ENCODE data around the gene CLCA2. TPM values are rescaled to one million over a fixed set of nuclear protein-coding genes. Genes with fewer than 3 reads are reported as not detected.

The CLCA2 gene
- total RNA-seq, 1 experiment from 2014 or later: not detected

GRCh38 chr1:86436041-86436440 is 12.1 kb downstream of the CLCA2 start:
- Histone ChIP-seq H3K4me2 (ENCODE audit: insufficient read depth, insufficient read length, low read length) (no peak overlapping the region), H2BK12ac (ENCODE audit: insufficient read length, low read depth, low read length) (no peak overlapping the region), H4K8ac (replicated peaks; ENCODE audit: insufficient read length, low read depth, low read length) (no peak overlapping the region), H3K18ac (ENCODE audit: insufficient read length, low read depth, low read length) (no peak overlapping the region), H4K5ac (ENCODE audit: insufficient read length, low read depth, low read length) (no peak overlapping the region), H3K27me3 (ENCODE audit: insufficient read depth, low read length) (no peaks in the 10 kb centered on the region), H3K4ac (ENCODE audit: low read depth, low read length) (no peak overlapping the region), H3K79me1 (ENCODE audit: insufficient read depth, low read depth, low read length, poor library complexity, severe bottlenecking) (no peaks in the 10 kb centered on the region), H2AK5ac (ENCODE audit: insufficient read length, low read length) (no peak overlapping the region), H2BK5ac (ENCODE audit: insufficient read length, low read length) (no peak overlapping the region), H3K27ac (ENCODE audit: insufficient read length, low read depth, low read length) (no peak overlapping the region), H4K20me1 (ENCODE audit: control insufficient read depth, insufficient read depth, insufficient read length) (no peaks in the 10 kb centered on the region), H2BK20ac (ENCODE audit: low read depth, low read length, poor library complexity, severe bottlenecking) (no peak overlapping the region), H3K79me2 (ENCODE audit: insufficient read depth, low read length) (no peaks in the 10 kb centered on the region), H3K14ac (ENCODE audit: insufficient read depth, low read length) (no peak overlapping the region), H3K4me1 (ENCODE audit: insufficient read depth, low read length) (no peaks in the 10 kb centered on the region), H2BK120ac (ENCODE audit: low read depth, low read length, poor library complexity, severe bottlenecking) (no peak overlapping the region), H3T11ph (ENCODE audit: low read length) (no peak overlapping the region), H3K56ac (ENCODE audit: insufficient read length, low read depth, low read length) (no peak overlapping the region), H3K9ac (ENCODE audit: extremely low read depth, insufficient read length, low read length) (no peak overlapping the region), H4K91ac (ENCODE audit: insufficient read length, low read depth, low read length) (no peak overlapping the region), H3K23ac (ENCODE audit: insufficient read length, low read depth, low read length) (no peak overlapping the region), H2AFZ (ENCODE audit: low read length) (no peak overlapping the region), H3K23me2 (ENCODE audit: insufficient read length, low read depth, low read length, poor library complexity, severe bottlenecking) (no peaks in the 10 kb centered on the region), H3K9me3 (ENCODE audit: control insufficient read depth, low read depth, low read length) (no peaks in the 10 kb centered on the region), H2BK15ac (ENCODE audit: low read depth, low read length) (no peak overlapping the region)
- no CpG with 5 or more reads among the region's 2 CpGs for WGBS (ENCODE audit: extremely low coverage, insufficient read length, low lambda C conversion rate)
- no peak for TF ChIP-seq CTCF (conservative IDR thresholded peaks at IDR 0.05)
- H3K4me3 Mint-ChIP-seq: no peak overlapping the region
- no peaks in the 10 kb centered on the region for H3K4me1 Mint-ChIP-seq
- no peak overlapping the region for H3K27ac Mint-ChIP-seq
- no peaks in the 10 kb centered on the region for H3K36me3 Mint-ChIP-seq (ENCODE audit: insufficient read depth in 1 of 3, low read depth in 3 of 3)
- H3K9me3 Mint-ChIP-seq: no peaks in the 10 kb centered on the region
- DNase-seq: no peak
- H3K27me3 Mint-ChIP-seq (ENCODE audit: low read depth): peaks cover 2% of the 10 kb centered on the region; the same call in 1 of the 2 replicates

Measured in H9 (cell line).